Measurements from ENCODE around the gene MTURN.

GRCh38 chr7:30091491-30091912 lies 43.3 kb upstream of the MTURN start:
- no peak for TF ChIP-seq ZNF70 (CRISPR knock-in tag; IDR thresholded peaks at IDR 0.05)
- no peak for TF ChIP-seq ZFP30 (CRISPR knock-in tag; IDR thresholded peaks at IDR 0.05)
- no peak for TF ChIP-seq CSRNP3 (CRISPR knock-in tag; IDR thresholded peaks at IDR 0.05)
- TF ChIP-seq PATZ1 (CRISPR knock-in tag; IDR thresholded peaks at IDR 0.05; ENCODE audit: borderline replicate concordance): no peak
- no peak for TF ChIP-seq POU6F1 (CRISPR knock-in tag; IDR thresholded peaks at IDR 0.05; ENCODE audit: borderline replicate concordance, low read depth)
- TF ChIP-seq OSR1 (CRISPR knock-in tag; IDR thresholded peaks at IDR 0.05): no peak
- no peak for TF ChIP-seq ESRRG (CRISPR knock-in tag; IDR thresholded peaks at IDR 0.05)
- no peak for TF ChIP-seq ISL1 (CRISPR knock-in tag; IDR thresholded peaks at IDR 0.05)
- no peak for TF ChIP-seq TSHZ2 (CRISPR knock-in tag; IDR thresholded peaks at IDR 0.05)
- TF ChIP-seq ARNTL (CRISPR knock-in tag; IDR thresholded peaks at IDR 0.05; ENCODE audit: borderline replicate concordance, low read depth): no peak
